ENCODE data around the gene AHNAK2.
A peak's percentile ranks its signal among the peaks of the same experiment; 100 is the strongest.

The AHNAK2 gene

DNA sequence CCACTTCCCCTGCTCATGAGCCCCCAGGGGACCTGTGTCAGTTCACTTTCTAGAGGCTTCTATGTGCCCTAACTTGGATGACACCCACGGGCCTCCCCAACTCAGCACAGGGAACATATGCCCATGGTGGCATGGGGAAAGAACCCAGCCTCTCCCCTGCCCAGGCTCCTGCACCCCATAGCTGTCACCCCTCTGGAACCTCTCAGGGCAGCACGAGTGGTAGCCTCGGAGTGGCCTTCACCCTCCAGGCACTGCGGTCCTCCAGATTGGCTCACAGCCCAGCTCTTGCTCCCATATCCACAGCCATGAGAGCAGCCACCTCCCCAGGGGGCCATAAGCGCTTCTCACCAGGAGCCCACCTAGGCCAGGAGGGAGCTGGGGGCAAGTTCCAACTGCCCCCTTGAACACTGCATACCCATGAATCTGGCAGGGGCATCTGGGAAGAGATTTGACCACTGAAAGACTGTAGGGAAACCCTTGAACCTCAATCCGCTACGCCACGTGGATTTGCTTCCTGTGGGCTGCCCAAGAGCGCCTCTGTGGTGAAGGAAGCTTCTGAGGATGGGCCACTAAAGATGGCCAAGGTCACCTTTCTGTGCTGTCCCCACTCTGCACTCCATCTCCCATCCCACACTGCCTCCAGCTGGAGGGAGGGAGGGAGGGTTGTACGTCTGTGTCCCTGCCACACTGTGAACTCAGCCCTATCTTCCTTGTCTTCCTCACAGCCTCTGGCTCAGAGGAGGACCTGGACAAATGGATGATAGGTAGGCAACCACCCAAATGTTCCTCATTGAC is 41.6 kb downstream of the AHNAK2 start:
- no peak for DNase-seq

DNA sequence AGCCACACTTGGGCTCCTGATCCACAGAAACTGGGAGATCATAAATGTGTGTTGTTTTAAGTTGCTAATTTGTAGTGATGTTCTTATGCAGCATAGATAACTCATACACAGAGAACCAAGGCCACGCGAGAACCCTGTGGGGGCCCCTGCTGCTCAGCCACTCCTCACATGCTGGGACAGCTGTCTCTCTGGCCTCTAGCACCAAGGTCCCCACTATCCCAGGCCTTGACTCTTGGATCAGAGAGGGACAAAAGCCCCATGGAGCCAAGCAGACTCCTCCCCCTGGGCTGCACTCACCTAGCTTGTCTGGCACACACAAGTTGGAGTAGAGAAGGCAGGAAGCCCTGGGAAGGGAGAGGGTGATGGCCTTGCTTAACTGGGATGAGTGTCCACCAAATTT is 42.2 kb downstream of the AHNAK2 start:
- no peak for DNase-seq

DNA sequence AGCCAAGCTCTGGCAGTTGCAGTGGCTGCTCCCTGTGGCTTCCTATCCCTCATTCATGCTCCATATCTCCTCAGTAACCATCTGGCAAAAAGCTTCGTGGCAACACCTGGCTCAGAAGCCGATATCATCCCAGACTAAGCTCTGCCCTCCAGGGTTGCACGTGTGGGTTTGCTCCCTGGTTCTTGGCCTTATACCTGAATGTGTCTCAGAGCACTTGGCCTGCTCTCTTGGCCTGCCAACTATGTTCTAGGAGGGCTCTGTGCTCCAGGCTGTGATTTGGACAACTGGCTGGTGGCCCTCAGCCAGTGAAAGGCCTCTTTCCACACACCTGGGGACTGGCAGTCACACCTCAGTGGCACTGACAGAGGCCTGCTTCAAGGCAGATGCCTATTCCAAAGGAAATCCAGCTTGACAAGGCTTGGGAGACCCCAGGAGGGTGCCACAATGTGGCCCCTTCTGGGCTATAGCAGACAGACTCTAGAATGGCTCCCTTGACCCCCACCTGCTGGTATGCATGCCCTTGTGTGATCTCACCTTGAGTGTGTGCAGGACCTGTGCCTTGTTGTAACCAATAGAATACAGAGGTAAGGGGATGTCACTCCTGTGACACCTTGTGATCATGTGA is 43.0 kb downstream of the AHNAK2 start:
- DNase-seq = no peak

DNA sequence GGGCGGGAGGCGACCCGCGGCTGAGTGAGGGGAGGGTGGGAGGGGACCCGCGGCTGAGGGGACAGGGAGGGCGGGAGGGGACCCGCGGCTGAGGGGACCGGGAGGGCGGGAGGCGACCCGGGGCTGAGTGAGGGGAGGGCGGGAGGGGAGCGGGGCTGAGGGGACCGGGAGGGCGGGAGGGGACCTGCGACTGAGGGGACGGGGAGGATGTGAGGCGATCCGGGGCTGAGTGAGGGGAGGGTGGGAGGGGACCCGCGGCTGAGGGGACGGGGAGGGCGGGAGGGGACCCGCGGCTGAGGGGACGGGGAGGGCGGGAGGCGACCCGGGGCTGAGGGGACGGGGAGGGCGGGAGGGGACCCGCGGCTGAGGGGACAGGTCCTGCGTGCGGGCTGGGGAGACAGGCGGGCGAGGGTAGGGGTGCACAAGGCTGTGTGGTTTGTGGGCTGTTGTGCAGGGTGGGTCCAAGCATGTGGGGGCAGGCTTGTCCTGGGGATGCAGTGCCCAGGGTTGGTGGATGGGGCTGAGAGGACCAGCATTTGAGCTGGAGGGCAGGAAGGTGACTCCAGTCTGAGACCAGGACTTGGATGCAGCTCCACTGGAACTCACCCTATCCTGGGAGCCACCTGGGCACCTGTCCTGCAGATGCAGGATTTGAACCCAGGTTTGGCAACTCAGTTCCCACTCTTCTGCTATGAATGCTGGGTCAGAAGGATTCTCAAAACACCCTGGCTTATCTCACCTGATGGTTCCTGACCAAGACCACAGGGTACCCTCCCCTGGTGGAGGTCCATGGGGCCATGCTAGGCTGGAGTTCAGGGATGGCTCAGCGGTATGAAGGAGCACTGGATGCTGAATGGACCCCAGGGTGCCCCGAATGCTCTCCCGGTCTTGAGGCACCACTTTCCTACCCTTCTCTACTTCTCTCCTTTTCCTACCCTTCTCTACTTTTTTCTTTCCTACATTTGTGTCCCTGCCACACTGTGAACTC is 44.1 kb downstream of the AHNAK2 start:
- no peak for DNase-seq

DNA sequence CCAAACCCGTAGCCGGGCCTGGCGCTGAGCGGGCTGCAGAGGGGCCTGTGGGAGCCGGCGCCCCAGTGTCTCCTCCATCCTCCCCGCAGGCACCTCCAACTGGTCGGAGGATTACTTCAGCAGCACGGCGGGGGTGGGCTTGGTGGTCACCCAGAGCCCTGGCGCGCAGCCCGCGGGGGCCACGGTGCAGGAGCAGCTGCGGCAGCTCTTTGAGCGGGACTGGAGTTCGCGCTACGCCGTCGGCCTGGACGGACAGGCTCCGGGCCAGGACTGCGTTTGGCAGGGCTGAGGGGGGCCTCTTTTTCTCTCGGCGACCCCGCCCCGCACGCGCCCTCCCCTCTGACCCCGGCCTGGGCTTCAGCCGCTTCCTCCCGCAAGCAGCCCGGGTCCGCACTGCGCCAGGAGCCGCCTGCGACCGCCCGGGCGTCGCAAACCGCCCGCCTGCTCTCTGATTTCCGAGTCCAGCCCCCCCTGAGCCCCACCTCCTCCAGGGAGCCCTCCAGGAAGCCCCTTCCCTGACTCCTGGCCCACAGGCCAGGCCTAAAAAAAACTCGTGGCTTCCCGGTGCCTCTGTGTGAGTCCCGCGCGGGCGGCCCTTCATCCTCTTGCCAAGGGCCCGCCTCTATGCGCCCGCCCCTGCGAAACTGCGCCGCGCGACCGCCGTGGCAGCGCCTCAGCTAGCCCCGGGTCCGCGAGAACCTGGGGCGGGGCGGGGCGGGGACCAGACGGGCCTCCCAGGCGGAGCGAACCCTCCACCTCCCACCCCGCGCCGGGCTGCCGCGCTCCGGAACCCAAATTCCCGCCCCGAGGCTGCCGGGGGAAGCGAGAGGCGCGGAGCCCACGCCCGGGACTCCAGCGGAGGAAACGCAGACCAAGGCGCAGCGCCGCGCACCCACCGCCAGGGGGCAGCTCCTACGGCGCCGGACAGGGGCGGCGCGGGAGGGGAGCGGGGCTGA is 45.2 kb downstream of the AHNAK2 start:
- DNase-seq = peak; percentile 81 to 86

DNA sequence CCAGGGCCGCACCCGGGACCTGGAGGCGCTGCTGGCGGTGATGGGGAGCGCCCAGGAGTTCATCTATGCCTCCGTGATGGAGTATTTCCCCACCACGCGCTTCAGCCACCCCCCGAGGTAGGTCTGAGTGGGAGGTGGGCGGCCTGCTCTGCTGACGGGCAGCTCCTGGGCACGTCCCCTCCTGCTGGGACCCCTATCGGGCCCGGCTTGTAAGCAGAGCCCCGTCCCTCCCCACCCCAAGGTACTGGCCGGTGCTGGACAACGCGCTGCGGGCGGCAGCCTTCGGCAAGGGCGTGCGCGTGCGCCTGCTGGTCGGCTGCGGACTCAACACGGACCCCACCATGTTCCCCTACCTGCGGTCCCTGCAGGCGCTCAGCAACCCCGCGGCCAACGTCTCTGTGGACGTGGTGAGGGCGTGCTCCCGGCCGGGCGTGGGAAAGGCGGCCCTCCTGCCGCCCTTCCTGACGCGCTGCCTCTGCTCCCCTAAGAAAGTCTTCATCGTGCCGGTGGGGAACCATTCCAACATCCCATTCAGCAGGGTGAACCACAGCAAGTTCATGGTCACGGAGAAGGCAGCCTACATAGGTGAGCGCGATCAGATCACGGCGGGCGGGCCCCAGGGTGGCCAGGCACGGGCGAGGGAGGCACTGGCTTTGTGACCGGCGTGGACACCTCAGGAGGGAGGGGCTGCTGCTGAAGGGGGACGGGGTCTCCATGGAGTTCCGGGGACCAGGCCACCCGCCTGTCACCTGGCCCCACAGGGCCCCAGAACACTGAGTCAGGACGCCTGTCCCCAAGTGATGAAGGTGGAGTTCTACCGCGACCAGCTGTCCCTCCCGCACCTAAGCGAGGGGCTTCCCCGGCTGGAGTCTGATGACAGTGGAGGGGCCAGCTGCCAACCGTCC is 46.2 kb downstream of the AHNAK2 start:
- no peak for DNase-seq

DNA sequence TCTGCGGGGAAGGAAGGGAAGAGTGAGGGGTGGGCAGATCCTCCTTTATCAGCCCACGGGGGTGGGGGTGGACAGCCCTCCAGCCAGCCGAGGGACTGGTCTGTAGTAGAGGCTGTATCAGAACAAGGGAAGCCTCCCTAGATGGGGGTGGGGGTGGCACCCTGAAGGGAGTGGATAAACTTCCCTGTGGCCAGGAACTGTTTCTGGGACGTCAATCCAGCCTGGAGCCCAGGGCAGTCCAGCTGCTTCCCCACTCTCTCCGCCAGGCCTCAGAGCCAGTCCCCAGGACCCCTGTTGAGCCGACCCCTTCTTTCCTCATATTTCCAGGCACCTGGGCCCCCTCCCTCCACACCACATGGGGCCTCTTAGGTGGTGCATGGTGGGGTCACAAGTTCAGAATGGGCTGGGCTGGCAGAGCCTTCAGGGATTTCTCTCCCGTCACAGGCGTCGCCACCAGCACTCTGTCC is 46.8 kb downstream of the AHNAK2 start:
- DNase-seq = no peak

DNA sequence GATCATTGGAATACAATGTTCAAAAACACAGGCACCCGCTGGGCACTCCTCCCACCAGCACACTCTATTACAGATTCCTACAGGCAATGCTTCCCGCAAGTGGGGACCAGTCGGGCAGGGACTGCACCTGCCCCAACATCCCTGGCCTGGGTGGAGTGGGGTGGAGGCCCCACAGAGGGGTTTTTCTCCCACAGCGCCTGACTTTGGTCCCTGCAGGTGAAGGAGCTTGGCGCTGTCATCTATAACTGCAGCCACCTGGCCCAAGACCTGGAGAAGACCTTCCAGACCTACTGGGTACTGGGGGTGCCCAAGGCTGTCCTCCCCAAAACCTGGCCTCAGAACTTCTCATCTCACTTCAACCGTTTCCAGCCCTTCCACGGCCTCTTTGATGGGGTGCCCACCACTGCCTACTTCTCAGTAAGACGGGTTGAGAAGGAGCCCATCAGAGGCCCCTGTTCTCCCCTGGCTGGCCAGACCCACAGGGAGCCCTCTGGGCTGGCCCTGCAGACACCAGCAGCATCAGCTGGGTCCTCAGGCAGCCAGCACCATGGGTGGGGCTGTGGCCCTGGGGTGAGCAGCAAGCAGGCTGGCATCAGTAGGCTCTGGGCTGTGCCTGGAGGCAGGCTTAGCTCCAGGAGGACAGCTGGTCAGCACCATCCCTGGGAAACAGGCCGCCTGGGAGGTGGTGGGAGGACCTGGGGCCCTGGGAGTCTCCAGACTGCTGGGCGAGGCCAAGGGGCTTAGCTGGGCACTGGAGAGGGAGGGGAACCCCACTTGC is 47.5 kb downstream of the AHNAK2 start:
- DNase-seq = no peak

DNA sequence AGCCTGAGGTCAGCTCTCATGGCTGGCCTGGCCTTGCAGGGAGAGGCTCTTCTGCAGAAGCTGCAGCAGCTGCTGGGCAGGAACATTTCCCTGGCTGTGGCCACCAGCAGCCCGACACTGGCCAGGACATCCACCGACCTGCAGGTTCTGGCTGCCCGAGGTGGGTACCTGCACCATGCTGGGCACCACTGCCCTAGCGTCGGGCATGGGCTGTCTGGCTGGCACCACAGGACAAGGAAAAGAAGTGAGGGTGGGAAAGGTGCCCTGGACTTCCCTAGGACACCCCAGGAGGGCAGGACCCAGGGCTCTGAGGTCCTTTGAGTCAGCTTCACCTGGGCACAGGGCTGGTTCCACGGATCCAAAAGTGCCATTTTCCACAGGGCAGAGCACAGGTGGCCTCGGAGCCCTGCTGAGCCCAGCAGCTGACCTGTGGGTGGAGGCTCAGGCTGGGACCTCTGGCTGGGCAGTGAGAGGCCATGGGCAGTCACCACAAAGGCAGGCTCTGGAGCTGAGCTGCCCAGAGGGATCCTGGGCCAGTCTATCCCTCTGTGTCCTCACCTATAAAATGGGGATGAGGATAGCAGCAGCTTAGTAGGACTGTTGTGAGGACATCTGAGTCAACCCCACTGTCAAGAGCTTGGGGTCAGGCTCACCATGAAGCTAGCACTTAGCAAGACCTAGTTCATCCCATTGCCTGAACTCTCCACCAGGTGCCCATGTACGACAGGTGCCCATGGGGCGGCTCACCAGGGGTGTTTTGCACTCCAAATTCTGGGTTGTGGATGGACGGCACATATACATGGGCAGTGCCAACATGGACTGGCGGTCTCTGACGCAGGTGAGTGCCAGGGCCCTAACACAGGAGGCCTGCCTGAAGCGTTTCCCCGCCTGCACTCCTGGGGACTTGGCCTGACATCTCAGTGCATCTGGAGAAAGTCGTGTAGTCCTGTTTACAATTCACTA is 48.6 kb downstream of the AHNAK2 start:
- no peak for DNase-seq

DNA sequence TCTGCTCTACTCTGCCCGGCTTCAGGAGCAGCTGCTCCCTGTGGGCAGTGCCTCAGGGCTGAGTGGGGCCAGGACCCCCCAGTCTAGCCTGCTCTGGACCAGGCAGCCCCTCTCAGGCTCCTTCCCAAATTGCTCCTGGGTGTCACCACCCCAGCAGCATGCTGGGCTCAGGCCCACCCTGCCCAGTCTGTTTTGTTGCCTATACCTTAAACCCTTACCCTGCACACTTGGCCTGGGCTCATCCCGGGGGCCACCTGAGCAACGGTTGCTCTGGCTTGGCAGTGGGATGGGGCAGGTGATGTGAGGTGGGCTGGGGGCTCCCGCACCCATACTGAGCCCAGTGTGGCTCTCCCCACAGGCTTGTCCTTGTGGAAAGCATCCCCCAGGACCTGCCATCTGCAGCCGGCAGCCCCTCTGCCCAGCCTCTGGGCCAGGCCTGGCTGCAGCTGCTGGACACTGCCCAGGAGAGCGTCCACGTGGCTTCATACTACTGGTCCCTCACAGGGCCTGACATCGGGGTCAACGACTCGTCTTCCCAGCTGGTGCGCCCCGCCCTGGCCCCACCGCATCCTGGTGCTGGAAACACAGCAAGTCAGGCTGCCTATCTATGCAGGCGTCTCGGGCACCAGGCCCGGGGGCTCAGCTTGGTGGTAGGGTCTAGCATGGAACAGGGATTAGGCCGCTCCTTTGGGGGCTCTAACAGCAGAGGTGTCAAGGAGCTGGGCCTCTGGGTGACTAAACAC is 49.6 kb downstream of the AHNAK2 start:
- DNase-seq = no peak

DNA sequence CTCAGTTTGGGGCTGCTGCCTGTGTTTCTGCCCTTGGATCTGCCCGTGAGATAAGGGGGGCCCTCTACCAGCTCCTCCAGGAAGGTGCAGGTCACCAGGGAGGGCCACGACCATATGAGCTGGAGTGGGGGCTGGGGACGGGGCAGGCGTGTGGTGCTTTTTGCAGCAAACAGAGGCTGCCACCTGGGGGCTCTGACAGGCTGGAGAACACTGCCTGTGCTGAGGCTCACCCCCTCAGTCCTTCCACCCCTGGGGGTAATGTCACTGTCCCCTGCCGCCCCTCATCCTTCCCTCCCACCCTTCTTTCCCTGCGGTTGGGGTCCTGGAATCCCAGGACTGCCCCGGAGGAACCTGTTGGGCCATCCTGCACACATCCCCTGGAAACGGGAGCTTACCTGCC is 50.3 kb downstream of the AHNAK2 start:
- DNase-seq = no peak

DNA sequence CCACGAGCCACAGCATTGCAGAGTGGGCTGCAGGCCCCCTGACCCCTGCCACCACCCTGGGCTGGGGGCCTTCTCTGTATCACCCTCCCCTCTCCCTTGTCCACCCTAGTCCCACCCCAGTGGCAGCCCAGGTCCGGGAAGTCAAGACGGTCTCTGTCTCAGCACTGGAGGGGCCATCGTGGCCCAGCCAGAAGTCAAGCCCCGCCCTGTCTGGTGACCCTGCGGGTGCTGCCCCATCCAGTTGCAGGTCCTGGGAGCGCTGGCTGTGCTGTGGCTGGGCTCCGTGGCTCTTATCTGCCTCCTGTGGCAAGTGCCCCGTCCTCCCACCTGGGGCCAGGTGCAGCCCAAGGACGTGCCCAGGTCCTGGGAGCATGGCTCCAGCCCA is 50.8 kb downstream of the AHNAK2 start:
- no peak for DNase-seq

DNA sequence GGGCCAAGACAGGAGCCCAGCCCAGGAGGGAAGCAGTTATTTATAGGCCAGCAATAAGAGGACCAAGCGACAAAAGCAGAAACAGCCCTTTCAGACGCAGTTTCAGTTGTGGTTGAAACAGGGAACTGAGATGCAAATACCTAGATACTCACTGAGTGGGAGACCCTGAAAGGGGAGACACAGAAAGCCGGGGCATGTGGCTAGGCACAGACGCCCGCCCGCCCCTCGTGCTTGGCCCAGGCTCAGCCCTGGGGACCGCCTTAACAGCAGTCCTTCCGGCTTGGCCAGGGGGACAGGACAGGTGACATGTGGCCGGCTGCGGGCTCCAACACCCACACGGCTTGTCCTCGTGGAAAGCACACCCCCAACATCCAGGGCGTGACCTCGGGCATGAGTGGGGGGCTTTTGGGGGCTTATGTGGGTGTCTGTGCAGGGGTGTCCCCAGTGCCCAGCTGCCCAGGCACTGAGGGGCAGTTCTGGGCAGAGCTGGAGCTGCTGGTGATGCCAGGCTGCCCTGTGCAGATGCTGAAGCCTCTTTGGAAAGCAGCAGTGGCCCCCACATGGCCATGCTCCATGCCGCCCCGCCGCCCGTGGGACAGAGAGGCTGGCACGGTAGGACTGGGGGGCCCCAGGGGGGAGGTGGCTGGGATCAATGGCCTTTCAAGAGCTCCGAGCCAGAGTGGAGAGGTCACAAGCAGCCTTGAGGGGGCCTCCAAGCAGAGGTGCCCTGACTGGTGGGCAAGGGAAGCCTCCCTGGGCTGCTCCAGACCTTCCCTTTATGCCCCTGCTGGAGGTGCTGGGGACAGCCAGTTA is 51.3 kb downstream of the AHNAK2 start:
- peak in 1 of 2 donors; percentile 54 for DNase-seq

DNA sequence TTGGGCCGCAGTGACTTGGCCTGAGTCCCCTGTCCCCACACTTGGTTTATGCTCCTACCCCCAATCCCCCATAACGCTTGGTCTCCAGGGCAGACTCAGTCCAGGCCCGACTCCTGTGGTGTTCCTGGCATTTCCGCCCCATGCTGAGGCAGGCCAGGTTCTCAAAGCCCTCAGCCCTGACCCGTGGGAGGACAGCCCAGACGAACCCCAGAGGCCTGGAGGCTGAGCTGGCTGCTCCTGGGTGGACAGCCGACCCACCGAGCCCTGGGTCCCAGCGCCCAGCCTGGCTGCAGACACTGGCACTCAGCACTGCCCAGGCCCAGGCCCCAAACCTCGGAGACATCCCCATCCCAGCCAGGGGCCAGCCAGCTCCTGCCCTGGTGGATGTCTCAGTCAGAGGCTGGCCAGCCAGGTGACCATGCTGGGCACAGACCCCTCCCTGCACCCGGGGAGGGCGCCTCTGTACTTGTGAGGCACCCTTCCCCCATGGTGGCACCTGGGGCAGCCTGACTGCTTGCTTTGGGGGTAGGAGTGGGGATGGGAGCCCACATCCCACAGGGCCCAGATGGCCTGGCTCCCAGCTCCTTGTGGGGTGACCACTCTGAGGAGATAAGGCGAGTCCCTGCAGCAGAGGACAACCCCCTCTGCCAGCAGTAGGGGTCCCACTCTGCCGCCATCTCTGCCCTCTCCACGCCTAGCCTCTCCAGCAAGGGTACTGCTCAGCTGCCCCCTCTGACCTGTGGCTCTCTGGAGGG is 52.1 kb downstream of the AHNAK2 start:
- no peak for DNase-seq

DNA sequence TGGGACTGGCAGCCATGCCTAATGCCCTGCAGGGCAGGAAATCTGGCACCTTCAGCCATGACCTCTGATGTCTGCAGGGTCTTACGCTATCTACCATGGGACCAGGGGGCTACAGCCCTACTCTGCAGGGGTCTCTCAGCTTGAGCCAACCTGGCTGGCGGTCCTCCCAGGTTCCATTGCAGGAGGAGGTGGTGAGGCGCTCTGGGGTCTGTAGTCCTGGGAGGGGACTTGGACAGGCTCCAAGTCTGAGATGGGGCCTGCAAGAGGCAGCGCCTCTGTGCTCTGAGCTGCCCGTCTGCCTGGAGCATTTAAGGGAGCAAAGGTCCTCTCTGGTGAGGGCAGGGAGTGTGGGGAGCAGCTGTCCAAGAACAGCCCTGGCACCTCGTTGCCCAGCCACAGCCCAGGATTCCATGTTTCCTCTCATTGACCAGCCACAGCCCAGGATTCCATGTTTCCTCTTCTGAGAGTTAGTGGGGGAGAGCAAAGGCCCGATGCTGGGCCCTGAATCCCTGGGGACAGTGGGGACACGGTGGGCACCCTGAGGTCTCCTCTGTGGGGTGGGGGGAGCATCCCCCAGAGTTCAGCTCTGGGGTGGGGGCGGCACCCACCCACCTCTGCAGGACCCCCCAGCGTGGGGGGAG is 52.8 kb downstream of the AHNAK2 start:
- DNase-seq = no peak
